MCF 10A (cell line): ENCODE data around the gene RFK. TPM values are rescaled to one million over a fixed set of nuclear protein-coding genes. Genes with fewer than 3 reads are reported as not detected.
A peak's percentile ranks its signal among the peaks of the same experiment; 100 is the strongest.

Experiments
- BruUV-seq: library from RNA; stranded (reverse); fragments of 400-500 nt; replicated peaks from 2 replicates; lab custom pipeline; 2021; lab: Mats Ljungman, UMichigan
- CTCF ChIA-PET: fragments of 300-600 bp; sonication (Branson Sonifier 250); formaldehyde crosslinking; extraction: SDS; loops from one replicate; lab custom pipeline; 2021; ENCODE audit warnings: antibody characterized with exemption, inconsistent platforms; lab: Yijun Ruan, JAX
- POLR2A ChIA-PET: fragments of 300-600, 350-650 bp; sonication (Branson Sonifier 250); formaldehyde crosslinking; extraction: SDS; loops from one replicate; lab custom pipeline; 2020; ENCODE audit warnings: antibody characterized with exemption, inconsistent platforms; lab: Yijun Ruan, JAX
- DNase-seq: peaks from one replicate; pipeline ENCODE4 v3.0.0-alpha.2; 2018; ENCODE audit not compliant: unreplicated experiment
- H3K27ac Mint-ChIP-seq: one replicate; pipeline ENCODE4 v1.8.0; 2022; ENCODE audit warnings: mild to moderate bottlenecking, low read depth, mixed read lengths; ENCODE audit not compliant: unreplicated experiment
- H3K27me3 Mint-ChIP-seq: one replicate; pipeline ENCODE4 v1.8.0; 2022; ENCODE audit warnings: mixed read lengths; ENCODE audit not compliant: insufficient read depth, unreplicated experiment
- H3K36me3 Mint-ChIP-seq: one replicate; pipeline ENCODE4 v1.8.0; 2022; ENCODE audit warnings: mild to moderate bottlenecking, moderate library complexity, mixed read lengths; ENCODE audit not compliant: insufficient read depth, unreplicated experiment
- H3K4me1 Mint-ChIP-seq: one replicate; pipeline ENCODE4 v1.8.0; 2022; ENCODE audit warnings: mixed read lengths; ENCODE audit not compliant: insufficient read depth, unreplicated experiment
- H3K4me3 Mint-ChIP-seq: one replicate; pipeline ENCODE4 v1.8.0; 2022; ENCODE audit warnings: mild to moderate bottlenecking, moderate library complexity, mixed read lengths; ENCODE audit not compliant: unreplicated experiment
- H3K9me3 Mint-ChIP-seq: one replicate; pipeline ENCODE4 v1.8.0; 2022; ENCODE audit warnings: mixed read lengths; ENCODE audit not compliant: unreplicated experiment
- intact Hi-C: fragments of 100-400 bp; cut with micrococcal nuclease; formaldehyde crosslinking; loops from 2 replicates; pipeline ENCODE4 v1.14.1; 2022
- total RNA-seq: library from RNA; stranded (reverse); gene quantifications from 2 replicates; pipeline ENCODE4 v1.2.3, GENCODE V29; 2022
- TF ChIP-seq, protein P1 (sequence below): fragments of 200-600 bp; IDR thresholded peaks from one replicate; pipeline ENCODE4 v1.8.0; 2022; ENCODE audit warnings: antibody characterized with exemption, mild to moderate bottlenecking; ENCODE audit not compliant: unreplicated experiment

Gene RFK
- total RNA-seq, 1 experiment from 2014 or later, result 22.6 TPM

DNA sequence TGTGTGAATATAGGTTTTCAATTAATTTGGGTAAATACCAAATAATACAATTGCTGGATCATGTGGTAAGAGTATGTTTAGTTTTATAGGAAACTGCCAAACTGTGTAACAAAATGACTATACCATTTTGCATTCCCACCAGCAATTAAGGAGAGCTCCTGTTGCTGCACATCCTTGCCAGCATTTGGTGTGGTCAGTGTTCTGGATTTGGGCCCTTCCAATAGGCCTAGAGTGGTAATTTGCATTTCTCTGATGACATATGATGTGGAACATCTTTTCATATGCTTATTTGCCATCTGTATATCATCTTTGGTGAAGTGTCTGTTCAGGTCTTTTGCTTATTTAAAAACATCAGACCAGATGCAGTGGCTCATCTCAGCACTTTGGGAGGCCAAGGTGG is 11.6 kb upstream of the RFK start:
- TF ChIP-seq, protein P1, sequence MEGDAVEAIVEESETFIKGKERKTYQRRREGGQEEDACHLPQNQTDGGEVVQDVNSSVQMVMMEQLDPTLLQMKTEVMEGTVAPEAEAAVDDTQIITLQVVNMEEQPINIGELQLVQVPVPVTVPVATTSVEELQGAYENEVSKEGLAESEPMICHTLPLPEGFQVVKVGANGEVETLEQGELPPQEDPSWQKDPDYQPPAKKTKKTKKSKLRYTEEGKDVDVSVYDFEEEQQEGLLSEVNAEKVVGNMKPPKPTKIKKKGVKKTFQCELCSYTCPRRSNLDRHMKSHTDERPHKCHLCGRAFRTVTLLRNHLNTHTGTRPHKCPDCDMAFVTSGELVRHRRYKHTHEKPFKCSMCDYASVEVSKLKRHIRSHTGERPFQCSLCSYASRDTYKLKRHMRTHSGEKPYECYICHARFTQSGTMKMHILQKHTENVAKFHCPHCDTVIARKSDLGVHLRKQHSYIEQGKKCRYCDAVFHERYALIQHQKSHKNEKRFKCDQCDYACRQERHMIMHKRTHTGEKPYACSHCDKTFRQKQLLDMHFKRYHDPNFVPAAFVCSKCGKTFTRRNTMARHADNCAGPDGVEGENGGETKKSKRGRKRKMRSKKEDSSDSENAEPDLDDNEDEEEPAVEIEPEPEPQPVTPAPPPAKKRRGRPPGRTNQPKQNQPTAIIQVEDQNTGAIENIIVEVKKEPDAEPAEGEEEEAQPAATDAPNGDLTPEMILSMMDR, result no peak
- Mint-ChIP-seq H3K4me3 (no peak overlapping the region), H3K36me3 (no peaks in the 10 kb centered on the region), H3K4me1 (no peaks in the 10 kb centered on the region), H3K27ac (no peak overlapping the region), H3K9me3 (no peaks in the 10 kb centered on the region), H3K27me3 (no peaks in the 10 kb centered on the region)
- DNase-seq, result no peak
- CTCF ChIA-PET, result interaction anchor here (1.8 to 2.0 kb wide), 2 partner anchors 253 to 298 kb away, joined by 7 to 9 read pairs; no protein-coding TSS in a partner anchor
- intact Hi-C loops, result no loop called here
- BruUV-seq, result no TSS peak
- POLR2A ChIA-PET, result no interaction called here

- Mint-ChIP-seq H3K36me3 (no peaks in the 10 kb centered on the region), H3K4me1 (no peaks in the 10 kb centered on the region), H3K9me3 (no peaks in the 10 kb centered on the region), H3K27ac (no peak overlapping the region), H3K27me3 (no peaks in the 10 kb centered on the region), H3K4me3 (no peak overlapping the region)
- TF ChIP-seq, protein P1, result no peak
- intact Hi-C loops, result no loop called here
- POLR2A ChIA-PET, result no interaction called here
- DNase-seq, result no peak
- CTCF ChIA-PET, result interaction anchor here (1.3 to 2.0 kb wide), 5 partner anchors 13 to 299 kb away, joined by 3 to 10 read pairs (median 7); no protein-coding TSS in a partner anchor
- BruUV-seq, result no TSS peak
Measured at GRCh38 chr9:76405340-76405739, 11.1 kb upstream of the RFK start.

DNA sequence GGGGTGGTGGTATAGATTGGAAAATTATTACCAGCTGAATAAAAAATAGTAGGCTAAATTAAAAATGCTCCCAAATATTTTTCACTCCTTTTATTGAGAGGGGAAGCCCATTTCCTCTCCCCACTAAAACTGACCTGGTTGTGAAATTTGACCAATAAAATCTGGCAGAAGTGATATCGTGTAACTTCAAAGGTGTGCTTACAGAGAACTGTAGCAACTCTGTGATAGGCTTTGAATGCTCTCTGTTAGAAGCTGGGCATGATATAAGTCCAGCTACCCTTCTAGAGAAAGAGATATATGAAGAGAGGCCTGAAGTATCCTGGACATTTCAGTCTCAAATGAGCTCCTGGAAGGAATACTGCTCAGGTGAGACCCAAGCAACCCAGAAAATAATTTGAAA is 10.2 kb upstream of the RFK start:
- H3K4me3 Mint-ChIP-seq, result no peak overlapping the region
- H3K27me3 Mint-ChIP-seq, result no peaks in the 10 kb centered on the region
- BruUV-seq, result no TSS peak
- H3K4me1 Mint-ChIP-seq, result no peaks in the 10 kb centered on the region
- CTCF ChIA-PET, result interaction anchor here (0.6 to 2.0 kb wide), 10 partner anchors 10 to 1517 kb away, joined by 3 to 10 read pairs (median 4); partner anchors contain the start of gene RFK
- POLR2A ChIA-PET, result interaction anchor here (0.7 to 1.5 kb wide), 2 partner anchors 10 to 1483 kb away, joined by 4 to 8 read pairs; partner anchors contain the start of gene RFK
- intact Hi-C loops, result loop anchor here (5.0 kb wide), 1 partner anchor 43 kb away; no protein-coding TSS in a partner anchor
- H3K27ac Mint-ChIP-seq, result no peak overlapping the region
- H3K9me3 Mint-ChIP-seq, result no peaks in the 10 kb centered on the region
- TF ChIP-seq, protein P1, result no peak
- no peak for DNase-seq
- no peaks in the 10 kb centered on the region for H3K36me3 Mint-ChIP-seq

- Mint-ChIP-seq H3K4me1 (no peaks in the 10 kb centered on the region), H3K4me3 (peak overlapping the region; percentile 55), H3K27ac (peak overlapping the region; percentile 90), H3K36me3 (no peaks in the 10 kb centered on the region), H3K9me3 (no peaks in the 10 kb centered on the region), H3K27me3 (no peaks in the 10 kb centered on the region)
- intact Hi-C loops, result loop anchor here (1.0 to 5.0 kb wide), 3 partner anchors 44 to 301 kb away; no protein-coding TSS in a partner anchor
- DNase-seq, result peak; percentile 74
- ChIA-PET POLR2A (interaction anchor here (1.0 kb wide), 1 partner anchor 9 kb away, joined by 5 read pairs; the partner anchor contains the start of gene RFK), CTCF (interaction anchor here (0.9 to 3.6 kb wide), 4 partner anchors 10 to 302 kb away, joined by 3 to 26 read pairs (median 13); partner anchors contain the start of gene RFK)
- TF ChIP-seq, protein P1, result peak; percentile 33
- no TSS peak for BruUV-seq
Measured at GRCh38 chr9:76403352-76403751, 9.1 kb upstream of the RFK start.
